NT2/D1 (cell line): ENCODE measurements around the gene RBM43.
A peak's percentile ranks its signal among the peaks of the same experiment; 100 is the strongest.
"Not testable (repeated sequence)": the region's sequence is repeated elsewhere in the genome, so short reads cannot be mapped to it uniquely, and the experiment has no call there.

Experiments
- DNase-seq: peaks from one replicate; pipeline ENCODE4 v3.0.0-alpha.2; 2011; ENCODE audit warnings: low read depth, low spot score
- H3K27me3 ChIP-seq: 2 replicates; pipeline ENCODE4 v1.6.0; 2011; ENCODE audit warnings: mild to moderate bottlenecking; ENCODE audit not compliant: insufficient read length, insufficient read depth
- H3K36me3 ChIP-seq: 2 replicates; pipeline ENCODE4 v1.6.1; 2011; ENCODE audit warnings: mild to moderate bottlenecking, low read length, mixed read lengths; ENCODE audit not compliant: insufficient read depth, insufficient read length
- H3K4me1 ChIP-seq: 2 replicates; pipeline ENCODE4 v1.5.1; 2011; ENCODE audit not compliant: insufficient read depth, insufficient read length
- H3K4me3 ChIP-seq: 2 replicates; pipeline ENCODE4 v1.5.1; 2011; ENCODE audit warnings: low read depth; ENCODE audit not compliant: insufficient read length
- H3K9ac ChIP-seq: 2 replicates; pipeline ENCODE4 v1.6.0; 2011; ENCODE audit warnings: low read depth; ENCODE audit not compliant: insufficient read length
- H3K9me3 ChIP-seq: 2 replicates; pipeline ENCODE4 v1.5.1; 2011; ENCODE audit warnings: mild to moderate bottlenecking, low read length; ENCODE audit not compliant: insufficient read depth
- SUZ12 ChIP-seq: IDR thresholded peaks from 2 replicates; pipeline ENCODE4 v1.6.1; 2011; ENCODE audit not compliant: insufficient read length, insufficient read depth; ENCODE audit errors: extremely low read depth
- YY1 ChIP-seq: IDR thresholded peaks from 2 replicates; pipeline ENCODE4 v1.6.1; 2011; ENCODE audit not compliant: insufficient read length, insufficient read depth
- ZNF274 ChIP-seq: IDR thresholded peaks from 2 replicates; pipeline ENCODE4 v1.6.1; 2011; ENCODE audit warnings: mild to moderate bottlenecking, low read depth, low read length

The RBM43 gene

DNA sequence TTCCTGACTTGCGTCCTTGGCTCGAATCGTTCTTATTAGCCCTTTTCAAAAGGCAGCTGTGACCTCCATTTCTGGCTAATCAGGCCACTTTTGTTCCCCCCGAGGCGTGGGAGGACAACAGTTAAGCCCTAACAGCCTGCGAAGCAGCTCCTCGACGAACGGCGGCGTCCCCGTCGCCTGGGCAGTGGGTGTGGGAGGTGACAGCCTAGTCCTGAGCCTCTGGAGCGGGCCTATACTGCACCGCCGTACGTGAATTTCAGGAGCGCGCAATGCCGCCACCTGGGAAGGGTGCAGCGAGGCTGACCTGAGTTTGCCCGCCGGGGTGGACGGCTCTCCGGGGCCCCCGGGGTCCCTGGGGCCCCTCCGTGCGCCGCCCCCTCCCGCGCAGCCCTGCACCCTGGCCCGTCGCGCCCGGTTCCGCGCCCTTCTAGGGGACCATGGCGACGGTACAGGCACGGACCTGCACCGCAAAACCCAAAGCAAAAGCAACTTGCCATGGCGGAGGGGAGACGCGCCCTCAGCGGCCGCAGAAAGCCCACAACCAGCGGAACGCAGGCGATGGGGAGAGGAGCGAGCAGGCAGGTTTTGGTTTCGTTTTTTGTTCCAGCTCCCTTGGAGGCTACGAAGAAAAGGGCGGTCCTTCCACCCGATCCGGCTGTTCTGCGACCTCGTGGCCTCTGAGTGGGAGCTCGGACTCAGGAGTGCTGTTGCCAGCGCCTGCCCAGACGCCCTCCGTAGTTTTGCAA is at the start of gene RBM43:
Gene RBM43, minus strand, starts transcription at position 633 of the 746 bp plus-strand sequence. Its CDS starts 136 bp downstream, at position 497.
- DNase-seq: peak; percentile 16
- H3K9ac ChIP-seq: peak within 1 kb of the TSS; percentile 81

GRCh38 chr2:151310313-151310712 is 48.6 kb upstream of the RBM43 start:
- not testable (repeated sequence) for H3K4me1 ChIP-seq, H3K4me3 ChIP-seq, DNase-seq, H3K9me3 ChIP-seq, H3K9ac ChIP-seq, H3K36me3 ChIP-seq, H3K27me3 ChIP-seq

More for the DNA sequence above, at the start of gene RBM43:
- no peaks in the 10 kb centered on the region for H3K27me3 ChIP-seq
- no peaks in the 10 kb centered on the region for H3K36me3 ChIP-seq
- no peak for TF ChIP-seq ZNF274
- no peak for TF ChIP-seq SUZ12
- no peak for TF ChIP-seq YY1
- no peaks in the 10 kb centered on the region for H3K4me1 ChIP-seq
- H3K4me3 ChIP-seq: peak within 1 kb of the TSS; percentile 59
- no peaks in the 10 kb centered on the region for H3K9me3 ChIP-seq

- Histone ChIP-seq H3K9ac (no peak overlapping the region), H3K4me3 (no peak overlapping the region), H3K36me3 (no peaks in the 10 kb centered on the region), H3K9me3 (peaks cover 8% of the 10 kb centered on the region; the same call in 1 of the 2 replicates), H3K4me1 (no peaks in the 10 kb centered on the region), H3K27me3 (no peaks in the 10 kb centered on the region)
- TF ChIP-seq ZNF274 (no peak), YY1 (no peak), SUZ12 (no peak)
- no peak for DNase-seq
Observed at GRCh38 chr2:151306621-151307020, 45.0 kb upstream of the RBM43 start.

GRCh38 chr2:151305129-151305691 is 43.5 kb upstream of the RBM43 start:
- TF ChIP-seq SUZ12 (no peak), YY1 (no peak), ZNF274 (no peak)
- Histone ChIP-seq H3K9me3 (peaks cover 8% of the 10 kb centered on the region; the same call in 1 of the 2 replicates), H3K9ac (no peak overlapping the region), H3K36me3 (no peaks in the 10 kb centered on the region), H3K4me3 (no peak overlapping the region), H3K27me3 (no peaks in the 10 kb centered on the region), H3K4me1 (no peaks in the 10 kb centered on the region)
- DNase-seq: no peak

DNA sequence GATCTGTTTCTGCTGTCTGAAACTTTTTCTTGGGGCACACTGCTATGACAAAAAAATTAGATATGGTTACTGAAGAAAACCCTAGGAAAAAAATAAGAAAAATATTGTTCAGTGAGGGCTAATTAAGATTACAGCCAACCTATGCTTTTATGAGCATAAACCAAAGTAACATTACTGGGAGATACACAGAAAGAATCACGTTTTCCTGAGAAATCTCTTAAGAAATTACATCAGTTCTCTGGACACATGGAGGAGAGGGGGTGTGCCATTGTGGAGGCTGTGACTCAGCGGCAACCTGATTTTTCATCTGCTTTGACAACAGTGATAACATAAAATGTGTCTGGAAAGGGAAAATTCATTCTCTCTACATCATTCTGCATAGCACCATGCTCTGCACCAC is 41.2 kb upstream of the RBM43 start:
- no peak for DNase-seq
- Histone ChIP-seq H3K4me3 (no peak overlapping the region), H3K27me3 (no peaks in the 10 kb centered on the region), H3K36me3 (no peaks in the 10 kb centered on the region), H3K9ac (no peak overlapping the region), H3K9me3 (no peaks in the 10 kb centered on the region), H3K4me1 (no peaks in the 10 kb centered on the region)
- TF ChIP-seq YY1 (no peak), SUZ12 (no peak), ZNF274 (no peak)

DNA sequence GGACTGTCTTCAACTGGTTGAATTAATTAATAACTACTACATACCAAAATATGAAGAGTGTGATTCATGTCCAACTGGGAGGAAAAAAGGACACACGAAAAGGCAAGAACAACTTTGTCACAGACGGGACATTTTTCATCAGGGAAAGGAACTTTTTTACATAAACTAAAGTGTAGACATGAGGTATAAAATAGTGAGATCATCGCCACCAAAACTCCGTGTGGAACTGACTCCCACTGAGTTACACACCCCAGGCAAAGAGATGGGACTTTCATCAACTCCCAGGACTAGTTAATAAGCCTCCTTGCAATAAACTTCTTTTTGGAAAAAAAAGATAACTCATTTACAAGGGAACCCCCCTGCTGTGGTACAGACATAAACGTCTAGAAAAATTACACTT is 40.7 kb upstream of the RBM43 start:
- no peak for DNase-seq
- TF ChIP-seq SUZ12 (no peak), ZNF274 (no peak), YY1 (no peak)
- no peak overlapping the region for H3K9ac ChIP-seq
- H3K4me1 ChIP-seq: no peaks in the 10 kb centered on the region
- no peak overlapping the region for H3K4me3 ChIP-seq
- no peaks in the 10 kb centered on the region for H3K9me3 ChIP-seq
- no peaks in the 10 kb centered on the region for H3K27me3 ChIP-seq
- no peaks in the 10 kb centered on the region for H3K36me3 ChIP-seq

DNA sequence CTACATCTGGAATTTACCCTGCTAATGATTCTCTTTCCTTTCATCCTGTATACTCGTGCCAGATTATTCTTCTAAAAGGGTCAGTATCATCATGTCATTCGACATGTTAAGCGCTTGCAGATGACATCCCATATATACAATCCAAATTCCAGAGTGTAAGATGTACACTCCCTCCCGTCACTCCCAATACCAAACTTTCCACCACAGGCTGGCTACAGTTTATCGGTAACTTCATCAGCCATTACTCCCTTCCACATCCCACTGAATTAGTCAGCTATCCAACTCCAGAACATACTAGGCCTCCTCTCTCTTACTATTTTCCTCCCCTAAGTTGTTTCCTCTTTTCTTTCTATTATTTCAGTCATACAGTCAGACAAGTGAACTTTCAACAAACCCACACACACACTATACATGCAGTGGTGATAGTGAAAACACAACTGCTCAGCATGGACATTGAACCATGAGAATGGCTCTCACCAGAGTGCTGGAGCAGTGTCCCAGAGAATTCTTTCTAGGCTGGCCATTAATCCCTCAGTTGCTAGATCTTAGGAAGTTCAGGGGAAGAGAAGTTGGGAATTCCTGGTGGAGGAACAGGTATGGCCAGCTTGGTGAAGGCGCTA is 38.4 kb upstream of the RBM43 start:
- Histone ChIP-seq H3K4me1 (no peaks in the 10 kb centered on the region), H3K9ac (no peak overlapping the region), H3K4me3 (no peak overlapping the region), H3K9me3 (no peaks in the 10 kb centered on the region), H3K36me3 (no peaks in the 10 kb centered on the region), H3K27me3 (no peaks in the 10 kb centered on the region)
- no peak for DNase-seq
- TF ChIP-seq ZNF274: no peak
- no peak for TF ChIP-seq YY1
- no peak for TF ChIP-seq SUZ12

- H3K4me3 ChIP-seq: no peak overlapping the region
Observed at GRCh38 chr2:151297882-151298281, 36.2 kb upstream of the RBM43 start.

DNA sequence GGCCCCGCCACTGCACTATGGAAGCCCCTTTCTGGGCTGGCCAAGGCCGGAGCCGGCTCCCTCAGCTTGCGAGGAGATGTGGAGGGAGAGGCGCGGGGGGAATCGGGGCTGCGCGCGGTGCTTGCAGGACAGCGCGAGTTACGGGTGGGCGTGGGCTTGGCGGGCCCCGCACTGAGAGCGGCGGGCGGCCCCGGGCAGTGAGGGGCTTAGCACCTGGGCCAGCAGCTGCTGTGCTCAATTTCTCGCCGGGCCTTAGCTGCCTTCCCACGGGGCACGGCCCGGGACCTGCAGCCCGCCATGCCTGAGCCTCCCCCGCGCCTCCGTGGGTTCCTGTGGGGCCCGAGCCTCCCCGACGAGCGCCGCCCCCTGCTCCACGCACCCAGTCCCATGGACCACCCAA is 34.3 kb upstream of the RBM43 start:
- not testable (repeated sequence) for H3K36me3 ChIP-seq, DNase-seq

More at GRCh38 chr2:151297882-151298281, 36.2 kb upstream of the RBM43 start:
- no peaks in the 10 kb centered on the region for H3K27me3 ChIP-seq
- DNase-seq: no peak
- no peaks in the 10 kb centered on the region for H3K36me3 ChIP-seq
- no peak overlapping the region for H3K9ac ChIP-seq
- no peaks in the 10 kb centered on the region for H3K4me1 ChIP-seq
- no peaks in the 10 kb centered on the region for H3K9me3 ChIP-seq
- TF ChIP-seq YY1 (no peak), ZNF274 (no peak), SUZ12 (no peak)

More for the DNA sequence above, 34.3 kb upstream of the RBM43 start:
- not testable (repeated sequence) for H3K27me3 ChIP-seq, H3K9ac ChIP-seq, H3K9me3 ChIP-seq, H3K4me1 ChIP-seq, H3K4me3 ChIP-seq
